Measurements from ENCODE around the gene MED13L.
"Not testable (repeated sequence)": the region's sequence is repeated elsewhere in the genome, so short reads cannot be mapped to it uniquely, and the experiment has no call there.

MED13L gene

GRCh38 chr12:116031624-116032023 is 245.9 kb downstream of the MED13L start:
- DNase-seq; in situ Hi-C loops (cut with HindIII; ENCODE audit: low pct_ligation_motif_present, low pct_unique_long_range_greater_than_20kb, low sequenced_read_pairs): not testable (repeated sequence)

DNA sequence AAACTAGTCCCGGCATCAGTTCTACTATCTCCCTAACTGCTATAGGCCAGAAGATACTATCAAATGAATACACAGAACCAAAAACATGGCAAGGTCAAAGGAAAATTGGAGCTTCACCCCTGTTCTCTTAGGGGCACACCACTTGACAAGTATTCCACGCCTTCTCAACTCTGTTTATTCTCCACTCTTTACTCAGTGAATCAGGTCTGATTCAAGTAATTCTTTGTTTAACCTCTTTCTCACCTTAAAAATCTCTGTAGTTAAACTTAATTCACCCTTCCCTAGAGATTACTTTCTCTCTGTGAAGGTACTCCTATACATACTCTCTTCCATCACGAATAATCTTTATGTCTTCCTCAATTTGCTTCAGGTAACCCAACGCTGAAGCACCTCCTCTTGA is 248.9 kb downstream of the MED13L start:
- in situ Hi-C loops (cut with HindIII; ENCODE audit: low pct_ligation_motif_present, low pct_unique_long_range_greater_than_20kb, low sequenced_read_pairs), result no loop called here
- DNase-seq, result no peak

- no peak for DNase-seq
Observed at GRCh38 chr12:116027551-116027821, 250.0 kb downstream of the MED13L start.

GRCh38 chr12:116026768-116027550 is 250.5 kb downstream of the MED13L start:
- in situ Hi-C loops (cut with HindIII; ENCODE audit: low pct_ligation_motif_present, low pct_unique_long_range_greater_than_20kb, low sequenced_read_pairs), result no loop called here

More at GRCh38 chr12:116027551-116027821, 250.0 kb downstream of the MED13L start:
- in situ Hi-C loops (cut with HindIII; ENCODE audit: low pct_ligation_motif_present, low pct_unique_long_range_greater_than_20kb, low sequenced_read_pairs), result no loop called here

DNA sequence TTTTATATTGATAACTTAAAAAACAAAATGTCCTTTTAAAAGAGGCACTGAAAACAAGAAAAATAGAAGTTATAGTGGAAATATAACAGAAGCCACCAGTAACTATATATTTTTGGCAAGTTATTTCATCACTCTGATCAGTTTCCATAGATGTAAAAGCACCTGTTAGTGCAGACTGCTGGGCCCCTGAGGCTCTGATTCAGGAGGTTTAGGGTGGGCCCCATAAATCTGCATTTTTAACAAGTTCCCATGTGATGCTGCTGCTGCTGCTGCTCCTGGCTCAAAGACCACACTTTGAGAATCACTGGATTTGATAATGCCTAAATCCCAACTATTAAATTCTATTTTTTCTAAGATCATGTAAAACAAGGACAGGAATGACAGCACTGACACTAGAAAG is 251.1 kb downstream of the MED13L start:
- in situ Hi-C loops (cut with HindIII; ENCODE audit: low pct_ligation_motif_present, low pct_unique_long_range_greater_than_20kb, low sequenced_read_pairs), result no loop called here
- no peak for DNase-seq

More at GRCh38 chr12:116026768-116027550, 250.5 kb downstream of the MED13L start:
- no peak for DNase-seq

GRCh38 chr12:116024769-116025168 is 252.7 kb downstream of the MED13L start:
- DNase-seq, result no peak
- in situ Hi-C loops (cut with HindIII; ENCODE audit: low pct_ligation_motif_present, low pct_unique_long_range_greater_than_20kb, low sequenced_read_pairs), result no loop called here

DNA sequence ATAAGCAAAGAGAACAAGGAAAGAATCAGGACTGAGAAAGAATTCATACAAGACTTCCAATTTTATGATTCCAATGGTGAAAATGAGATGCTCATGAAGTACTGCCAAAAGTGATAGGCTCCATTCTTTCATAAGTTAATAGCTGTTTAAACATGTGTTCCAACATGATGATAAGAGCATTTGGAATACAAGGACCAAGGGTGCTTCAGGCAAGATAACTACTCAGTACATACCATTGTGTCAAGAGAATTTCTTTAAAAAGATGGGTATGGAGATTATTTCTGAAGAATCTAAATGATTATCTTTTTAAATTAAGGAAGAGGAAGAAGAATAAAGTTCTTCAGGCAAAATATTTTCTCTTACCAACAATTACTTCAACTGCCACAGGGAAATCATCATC is 258.1 kb downstream of the MED13L start:
- in situ Hi-C loops (cut with HindIII; ENCODE audit: low pct_ligation_motif_present, low pct_unique_long_range_greater_than_20kb, low sequenced_read_pairs), result no loop called here

GRCh38 chr12:116018282-116018681 is 259.2 kb downstream of the MED13L start:
- no peak for DNase-seq
- in situ Hi-C loops (cut with HindIII; ENCODE audit: low pct_ligation_motif_present, low pct_unique_long_range_greater_than_20kb, low sequenced_read_pairs), result no loop called here

More for the DNA sequence above, 258.1 kb downstream of the MED13L start:
- no peak for DNase-seq

DNA sequence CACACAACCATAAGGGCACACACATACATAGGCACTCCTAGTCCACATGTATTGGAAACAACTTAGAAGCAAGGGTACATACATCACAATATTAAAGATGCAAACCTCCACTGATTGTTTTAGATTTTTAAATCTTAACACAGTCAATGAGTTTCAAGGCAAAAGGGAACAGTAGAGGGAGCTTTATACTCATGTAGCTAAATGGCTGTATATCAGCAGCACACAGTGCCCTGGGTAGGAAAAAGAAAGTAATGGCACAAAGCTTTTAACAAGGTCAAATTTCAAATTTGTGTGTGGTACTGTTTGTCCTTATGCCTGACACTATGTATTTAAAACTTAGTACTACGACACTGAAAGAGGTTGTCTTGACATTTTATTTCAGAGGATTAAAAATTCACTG is 262.0 kb downstream of the MED13L start:
- in situ Hi-C loops (cut with HindIII; ENCODE audit: low pct_ligation_motif_present, low pct_unique_long_range_greater_than_20kb, low sequenced_read_pairs), result no loop called here
- peak; percentile 76 for DNase-seq

- DNase-seq, result no peak
Observed at GRCh38 chr12:116012757-116013156, 264.7 kb downstream of the MED13L start.

GRCh38 chr12:116011217-116011616 is 266.3 kb downstream of the MED13L start:
- in situ Hi-C loops (cut with HindIII; ENCODE audit: low pct_ligation_motif_present, low pct_unique_long_range_greater_than_20kb, low sequenced_read_pairs), result no loop called here
- no peak for DNase-seq

More at GRCh38 chr12:116012757-116013156, 264.7 kb downstream of the MED13L start:
- in situ Hi-C loops (cut with HindIII; ENCODE audit: low pct_ligation_motif_present, low pct_unique_long_range_greater_than_20kb, low sequenced_read_pairs), result no loop called here

DNA sequence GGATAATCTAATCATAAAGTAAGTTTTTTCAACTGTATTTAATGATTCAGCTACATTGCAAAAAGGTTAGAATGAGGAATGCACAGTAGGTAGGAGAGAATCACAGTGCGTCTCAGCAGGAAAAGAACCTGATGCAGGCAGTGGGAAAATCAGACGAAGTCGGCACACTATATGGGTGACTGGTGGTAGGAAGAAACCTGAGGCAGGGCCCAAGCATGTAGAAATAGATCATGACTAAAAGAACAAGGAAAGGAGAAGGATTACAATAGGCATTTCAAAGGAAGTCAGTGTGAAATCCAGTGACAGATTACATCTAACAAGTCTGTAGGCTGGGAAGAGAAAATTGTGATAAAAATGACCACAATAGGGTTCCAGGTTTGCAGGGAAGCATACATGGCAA is 267.0 kb downstream of the MED13L start:
- DNase-seq, result no peak
- in situ Hi-C loops (cut with HindIII; ENCODE audit: low pct_ligation_motif_present, low pct_unique_long_range_greater_than_20kb, low sequenced_read_pairs), result no loop called here

GRCh38 chr12:116009805-116010204 is 267.7 kb downstream of the MED13L start:
- in situ Hi-C loops (cut with HindIII; ENCODE audit: low pct_ligation_motif_present, low pct_unique_long_range_greater_than_20kb, low sequenced_read_pairs), result no loop called here
- DNase-seq, result peak; percentile 29

DNA sequence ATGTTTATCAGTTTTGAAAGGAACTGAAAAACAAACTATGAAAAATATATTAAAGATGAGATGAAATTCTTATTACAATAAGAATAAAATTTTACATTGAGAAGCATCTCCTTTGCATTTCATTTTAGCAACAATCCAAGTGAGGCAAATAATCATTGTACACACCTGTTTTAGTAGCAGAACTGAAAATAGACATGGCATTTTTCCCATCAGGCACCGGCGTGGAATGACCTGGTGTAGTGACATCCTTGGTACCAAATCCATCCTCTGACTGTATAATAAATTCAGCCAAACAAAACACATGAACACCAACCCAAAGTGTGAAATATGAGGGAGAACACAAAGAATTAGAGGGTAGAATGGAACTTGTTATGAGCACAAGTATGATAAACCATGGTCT is 271.4 kb downstream of the MED13L start:
- no peak for DNase-seq
- in situ Hi-C loops (cut with HindIII; ENCODE audit: low pct_ligation_motif_present, low pct_unique_long_range_greater_than_20kb, low sequenced_read_pairs), result no loop called here

GRCh38 chr12:116002890-116003536 is 274.5 kb downstream of the MED13L start:
- in situ Hi-C loops (cut with HindIII; ENCODE audit: low pct_ligation_motif_present, low pct_unique_long_range_greater_than_20kb, low sequenced_read_pairs), result no loop called here
- DNase-seq, result no peak

GRCh38 chr12:116000252-116000651 is 277.2 kb downstream of the MED13L start:
- in situ Hi-C loops (cut with HindIII; ENCODE audit: low pct_ligation_motif_present, low pct_unique_long_range_greater_than_20kb, low sequenced_read_pairs), result no loop called here
- DNase-seq, result no peak

DNA sequence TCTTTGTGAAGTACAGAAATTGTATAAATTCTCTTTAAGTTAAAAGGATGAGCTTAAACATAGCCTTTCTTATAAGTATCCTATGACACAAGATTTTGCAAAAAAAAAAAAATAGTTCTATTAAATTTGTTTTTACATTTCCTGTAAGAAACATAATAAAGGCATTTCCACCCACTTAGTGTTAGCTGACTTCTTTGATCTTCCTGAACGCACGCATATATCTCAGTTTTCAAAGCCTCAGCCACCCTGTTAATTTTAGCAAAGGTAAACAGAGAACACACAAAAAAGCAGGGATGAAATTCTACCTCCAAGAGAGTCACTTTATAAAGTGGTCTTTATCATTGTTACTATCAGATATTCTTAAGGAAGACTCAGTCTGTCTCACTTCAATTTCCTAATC is 277.9 kb downstream of the MED13L start:
- no peak for DNase-seq
- in situ Hi-C loops (cut with HindIII; ENCODE audit: low pct_ligation_motif_present, low pct_unique_long_range_greater_than_20kb, low sequenced_read_pairs), result no loop called here

DNA sequence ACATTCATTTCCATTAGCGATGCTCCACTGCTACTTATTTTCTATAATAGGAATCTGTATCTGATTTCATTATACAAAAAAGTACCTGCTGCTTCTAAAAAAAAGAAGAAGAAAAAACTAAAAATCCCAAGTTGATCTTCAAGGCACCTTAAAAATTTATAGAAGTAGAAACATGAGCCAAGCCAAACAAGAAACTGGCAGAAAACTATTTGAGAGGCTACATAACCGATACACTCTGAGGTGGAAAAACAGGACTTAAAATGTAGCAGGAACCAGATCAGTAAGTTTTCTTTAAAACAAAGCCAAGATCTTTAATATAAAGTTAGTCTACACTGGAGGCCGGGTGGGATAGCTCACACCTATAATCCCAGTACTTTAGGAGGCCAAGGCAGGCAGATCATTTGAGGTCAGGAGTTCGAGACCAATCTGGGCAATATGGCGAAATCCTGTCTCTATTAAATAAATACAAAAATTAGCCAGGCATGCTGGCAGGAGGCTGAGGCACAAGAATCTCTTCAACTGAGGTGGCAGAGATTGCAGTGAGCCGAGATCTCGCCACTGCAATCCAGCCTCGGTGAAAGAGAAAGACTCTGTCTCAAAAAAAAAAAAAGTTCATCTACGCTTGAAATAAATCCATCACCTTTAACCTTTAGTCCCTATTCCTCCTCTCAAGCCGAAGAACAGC is 278.6 kb downstream of the MED13L start:
- DNase-seq, result no peak
- in situ Hi-C loops (cut with HindIII; ENCODE audit: low pct_ligation_motif_present, low pct_unique_long_range_greater_than_20kb, low sequenced_read_pairs), result no loop called here

- in situ Hi-C loops (cut with HindIII; ENCODE audit: low pct_ligation_motif_present, low pct_unique_long_range_greater_than_20kb, low sequenced_read_pairs), result no loop called here
- DNase-seq, result peak; percentile 64
Observed at GRCh38 chr12:115998119-115998633, 279.3 kb downstream of the MED13L start.
